ENCODE results near the gene CSNK1G2. TPM values are rescaled to one million over a fixed set of nuclear protein-coding genes. Genes with fewer than 3 reads are reported as not detected.

Gene CSNK1G2
- total RNA-seq, 2 donors from 2014 or later, result 50.2 to 50.7 TPM

GRCh38 chr19:1944916-1945561 is 4.1 kb downstream of the CSNK1G2 start:
- no peaks in the 10 kb centered on the region for H3K27me3 Mint-ChIP-seq
- H3K27ac Mint-ChIP-seq, result no peak overlapping the region
- H3K4me3 Mint-ChIP-seq, result no peak overlapping the region
- H3K9me3 Mint-ChIP-seq, result no peaks in the 10 kb centered on the region
- H3K36me3 Mint-ChIP-seq (ENCODE audit: low read depth), result peaks cover 25% of the 10 kb centered on the region
- peaks cover 21% of the 10 kb centered on the region for H3K4me1 Mint-ChIP-seq
- ATAC-seq (replicated peaks), result no peak

DNA sequence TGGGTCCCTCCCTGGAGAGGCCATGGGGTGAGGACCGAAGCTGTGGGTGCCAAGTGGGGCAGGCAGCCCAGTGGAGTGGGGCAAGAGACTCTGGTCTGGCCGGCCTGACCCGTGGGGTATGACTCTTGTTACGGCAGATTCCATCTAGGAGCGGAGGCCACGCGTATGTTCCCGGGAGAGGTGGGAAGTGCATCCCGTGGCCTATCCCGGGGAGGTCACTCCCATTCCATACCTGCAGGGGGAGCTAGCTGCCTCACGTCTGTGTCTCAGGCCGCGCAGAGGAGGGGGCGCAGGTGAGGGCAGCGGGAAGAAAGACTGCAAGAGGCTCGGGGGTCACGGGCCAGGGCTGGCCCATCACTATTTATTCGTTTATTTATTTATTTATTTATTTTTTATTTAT is 4.9 kb downstream of the CSNK1G2 start:
- no peak overlapping the region for H3K4me3 Mint-ChIP-seq

GRCh38 chr19:1947651-1948209 is 6.8 kb downstream of the CSNK1G2 start:
- Mint-ChIP-seq H3K4me3 (no peak overlapping the region), H3K9me3 (no peaks in the 10 kb centered on the region), H3K36me3 (ENCODE audit: low read depth) (peaks cover 22% of the 10 kb centered on the region), H3K27me3 (no peaks in the 10 kb centered on the region), H3K27ac (no peak overlapping the region), H3K4me1 (peaks cover 17% of the 10 kb centered on the region)
- no peak for ATAC-seq (replicated peaks)

More for the DNA sequence above, 4.9 kb downstream of the CSNK1G2 start:
- no peak for ATAC-seq (replicated peaks)
- no peak overlapping the region for H3K27ac Mint-ChIP-seq
- H3K36me3 Mint-ChIP-seq (ENCODE audit: low read depth), result peaks cover 18% of the 10 kb centered on the region
- no peaks in the 10 kb centered on the region for H3K27me3 Mint-ChIP-seq
- peaks cover 19% of the 10 kb centered on the region for H3K4me1 Mint-ChIP-seq
- H3K9me3 Mint-ChIP-seq, result no peaks in the 10 kb centered on the region

GRCh38 chr19:1949304-1950101 is 8.5 kb downstream of the CSNK1G2 start:
- H3K4me3 Mint-ChIP-seq, result no peak overlapping the region
- no peaks in the 10 kb centered on the region for H3K27me3 Mint-ChIP-seq
- no peak for ATAC-seq (replicated peaks)
- peaks cover 9% of the 10 kb centered on the region for H3K4me1 Mint-ChIP-seq
- H3K27ac Mint-ChIP-seq, result no peak overlapping the region
- H3K36me3 Mint-ChIP-seq (ENCODE audit: low read depth), result peaks cover 22% of the 10 kb centered on the region
- no peaks in the 10 kb centered on the region for H3K9me3 Mint-ChIP-seq

DNA sequence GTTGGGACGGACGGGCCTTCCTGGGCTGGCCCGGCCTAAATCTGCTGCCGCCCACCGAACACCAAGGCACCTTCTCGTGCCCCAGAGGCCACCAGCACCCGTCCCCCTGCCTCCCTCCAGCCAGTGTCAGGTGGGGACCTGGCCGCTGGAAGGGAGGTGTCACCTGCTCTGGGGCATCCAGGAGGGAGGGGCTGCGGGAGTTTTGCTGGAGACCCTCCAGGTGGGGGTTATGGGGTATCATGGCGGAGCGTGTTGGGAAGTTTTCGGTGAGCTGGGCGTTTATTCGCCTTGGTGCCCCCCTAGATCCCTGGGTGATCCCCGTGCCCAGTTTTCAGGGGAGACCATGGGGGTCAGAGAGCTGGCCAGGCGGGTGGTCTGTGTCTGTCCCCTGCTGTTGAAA is 9.7 kb downstream of the CSNK1G2 start:
- Mint-ChIP-seq H3K4me1 (peaks cover 9% of the 10 kb centered on the region), H3K36me3 (ENCODE audit: low read depth) (peaks cover 21% of the 10 kb centered on the region), H3K27ac (no peak overlapping the region), H3K4me3 (no peak overlapping the region), H3K9me3 (no peaks in the 10 kb centered on the region), H3K27me3 (no peaks in the 10 kb centered on the region)
- ATAC-seq (replicated peaks), result no peak

DNA sequence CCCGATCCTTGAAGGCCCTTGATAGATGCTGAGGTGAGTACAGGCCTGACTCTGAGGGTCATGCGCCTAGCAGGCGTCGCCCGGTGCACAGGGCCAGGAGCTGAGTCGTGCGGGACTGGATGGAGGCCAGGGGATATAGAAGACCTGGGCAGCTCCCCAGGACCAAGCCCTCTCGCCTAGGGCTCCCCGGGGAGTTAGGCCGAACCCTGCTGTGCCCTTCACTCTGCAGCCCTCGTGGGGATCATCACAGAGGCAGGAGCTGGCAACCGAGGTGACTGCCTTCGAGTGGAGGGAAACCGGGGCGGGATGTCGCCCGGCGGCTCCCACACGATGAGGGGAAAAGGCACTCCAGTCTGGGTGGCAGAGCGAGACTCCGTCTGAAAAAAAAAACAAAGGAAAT is 11.7 kb downstream of the CSNK1G2 start:
- H3K9me3 Mint-ChIP-seq, result no peaks in the 10 kb centered on the region
- peaks cover 4% of the 10 kb centered on the region for H3K4me1 Mint-ChIP-seq
- no peak overlapping the region for H3K27ac Mint-ChIP-seq
- H3K36me3 Mint-ChIP-seq (ENCODE audit: low read depth), result peaks cover 16% of the 10 kb centered on the region
- no peaks in the 10 kb centered on the region for H3K27me3 Mint-ChIP-seq
- no peak for ATAC-seq (replicated peaks)
- H3K4me3 Mint-ChIP-seq, result no peak overlapping the region

DNA sequence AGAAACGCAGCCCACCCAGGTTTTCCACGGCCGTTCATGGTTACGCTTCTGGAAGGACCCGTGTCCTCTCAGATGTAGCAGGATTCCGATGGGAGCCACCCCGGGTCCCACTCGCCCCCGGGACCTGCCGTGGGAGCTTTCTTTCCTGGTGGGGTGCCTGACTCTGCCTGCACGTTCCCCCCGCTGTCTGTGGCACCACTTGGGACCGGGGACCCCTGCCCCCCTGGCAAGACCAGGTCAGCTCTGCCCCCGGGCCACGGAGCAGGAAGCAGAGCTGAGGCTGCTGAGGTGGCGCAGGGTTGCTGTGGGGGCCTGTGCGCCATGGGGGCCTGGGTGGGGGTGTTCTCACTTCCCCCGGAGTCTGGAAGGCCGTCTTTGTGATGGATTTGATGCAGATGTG is 12.1 kb downstream of the CSNK1G2 start:
- H3K36me3 Mint-ChIP-seq (ENCODE audit: low read depth), result peaks cover 16% of the 10 kb centered on the region
- no peak overlapping the region for H3K4me3 Mint-ChIP-seq
- H3K4me1 Mint-ChIP-seq, result peaks cover 4% of the 10 kb centered on the region
- ATAC-seq (replicated peaks), result no peak
- no peaks in the 10 kb centered on the region for H3K27me3 Mint-ChIP-seq
- no peaks in the 10 kb centered on the region for H3K9me3 Mint-ChIP-seq
- no peak overlapping the region for H3K27ac Mint-ChIP-seq

DNA sequence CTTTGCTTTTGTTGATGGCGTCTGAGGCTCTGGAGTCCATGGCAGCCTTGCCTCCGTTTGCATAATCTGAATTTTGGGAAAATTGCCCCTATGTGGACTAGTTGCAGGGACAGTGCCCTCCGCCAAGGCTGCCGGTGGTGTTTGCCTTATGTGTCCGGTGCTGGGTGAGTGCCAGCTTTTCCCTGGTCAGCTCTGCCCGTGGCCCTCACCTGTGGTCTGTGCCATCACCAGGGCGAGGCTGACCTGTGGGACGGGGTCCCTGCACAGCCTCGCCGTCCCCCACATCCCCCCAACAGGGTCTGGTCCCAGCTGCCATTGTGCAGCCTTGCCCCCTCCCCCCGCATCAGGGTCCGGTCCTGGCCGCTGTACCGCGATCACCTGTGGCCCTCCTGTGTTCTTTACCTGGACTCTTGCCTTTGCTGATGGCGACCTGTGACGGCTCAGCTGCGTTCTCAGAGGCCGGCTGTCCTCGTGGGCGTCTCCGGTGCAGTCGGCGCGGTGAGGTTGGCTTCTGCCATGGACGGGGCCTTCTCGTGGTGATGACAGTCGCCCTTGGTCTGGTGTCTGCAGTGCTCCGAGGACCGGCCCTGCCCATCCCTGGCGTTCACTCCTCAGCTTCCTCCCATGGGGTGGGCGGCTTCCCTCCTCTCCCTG is 12.6 kb downstream of the CSNK1G2 start:
- H3K4me1 Mint-ChIP-seq, result peaks cover 4% of the 10 kb centered on the region

DNA sequence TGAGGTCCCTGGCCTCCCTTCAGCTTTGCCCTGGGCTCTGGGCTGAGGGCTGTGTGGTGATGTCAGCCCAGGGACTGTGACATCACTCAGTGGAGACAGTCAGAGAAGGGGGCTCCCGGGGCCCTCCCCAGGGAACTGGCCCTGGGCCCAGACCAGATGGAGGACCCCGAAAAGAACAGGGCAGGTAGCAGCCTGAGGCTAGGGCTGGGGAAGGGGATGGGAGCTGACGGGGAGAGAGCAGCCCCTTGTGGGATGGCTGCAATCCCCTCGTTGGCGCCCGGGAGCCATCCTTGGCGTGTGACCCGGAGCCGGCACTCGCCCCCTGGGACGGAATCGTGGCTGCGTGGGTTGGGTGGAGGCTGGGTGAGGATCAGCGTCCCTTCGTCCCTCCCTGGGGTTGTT is 13.6 kb downstream of the CSNK1G2 start:
- H3K27me3 Mint-ChIP-seq, result no peaks in the 10 kb centered on the region
- no peaks in the 10 kb centered on the region for H3K9me3 Mint-ChIP-seq
- H3K4me1 Mint-ChIP-seq, result no peaks in the 10 kb centered on the region
- no peak overlapping the region for H3K27ac Mint-ChIP-seq
- peaks cover 11% of the 10 kb centered on the region for H3K36me3 Mint-ChIP-seq (ENCODE audit: low read depth)
- no peak overlapping the region for H3K4me3 Mint-ChIP-seq
- ATAC-seq (replicated peaks), result no peak

More for the DNA sequence above, 12.6 kb downstream of the CSNK1G2 start:
- no peak for ATAC-seq (replicated peaks)
- Mint-ChIP-seq H3K9me3 (no peaks in the 10 kb centered on the region), H3K36me3 (ENCODE audit: low read depth) (peaks cover 16% of the 10 kb centered on the region), H3K27me3 (no peaks in the 10 kb centered on the region), H3K4me3 (no peak overlapping the region), H3K27ac (no peak overlapping the region)

DNA sequence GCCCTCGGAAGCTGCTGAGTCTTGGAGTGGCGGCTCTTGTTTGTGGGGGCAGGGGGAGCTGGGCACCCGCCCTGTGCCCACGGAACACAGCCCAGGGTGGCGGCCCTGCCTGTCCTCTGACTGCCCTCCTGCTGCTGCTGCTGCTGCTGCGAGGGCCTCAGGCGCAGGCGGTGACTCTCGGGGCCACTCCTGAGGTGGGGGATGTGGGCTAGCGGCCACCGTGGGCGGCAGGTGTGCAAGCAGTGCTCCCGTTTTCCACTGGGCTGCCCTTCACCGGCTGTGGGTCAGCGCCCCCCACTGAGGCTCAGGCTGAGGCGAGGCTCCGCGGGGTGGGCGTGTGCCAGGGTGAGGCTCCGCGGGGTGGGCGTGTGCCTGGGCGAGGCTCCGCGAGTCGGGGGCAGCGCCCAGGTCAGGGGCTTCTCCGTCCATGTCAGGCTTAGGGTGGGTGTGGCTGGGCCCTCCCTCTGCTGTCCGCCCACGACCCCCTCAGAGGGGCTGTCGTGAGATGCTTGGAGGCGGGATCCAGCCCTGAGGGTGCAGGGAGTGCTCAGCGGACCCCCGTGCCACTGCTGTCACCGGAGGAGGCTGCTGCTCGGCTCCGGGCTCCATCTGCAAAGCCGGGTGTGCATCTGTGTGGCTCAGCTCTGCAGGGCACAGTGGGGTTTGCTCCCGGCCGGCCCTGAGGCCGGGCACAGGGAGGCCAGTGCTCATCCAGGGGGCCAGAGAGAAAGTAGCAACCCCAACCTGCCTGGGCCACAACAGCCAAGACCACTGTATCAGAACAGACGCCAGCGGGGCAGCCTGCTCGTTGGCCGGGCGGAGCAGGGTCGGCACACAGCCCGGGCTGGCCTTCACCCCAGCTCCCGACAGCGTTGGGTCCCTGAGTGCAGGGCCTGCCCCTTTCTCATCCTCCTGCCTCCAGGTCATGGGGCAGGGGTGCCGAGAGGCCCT is 14.5 kb downstream of the CSNK1G2 start:
- no peaks in the 10 kb centered on the region for H3K4me1 Mint-ChIP-seq
- no peak overlapping the region for H3K27ac Mint-ChIP-seq
- ATAC-seq (replicated peaks), result no peak
- H3K27me3 Mint-ChIP-seq, result no peaks in the 10 kb centered on the region
- H3K4me3 Mint-ChIP-seq, result no peak overlapping the region
- H3K9me3 Mint-ChIP-seq, result no peaks in the 10 kb centered on the region
- peaks cover 11% of the 10 kb centered on the region for H3K36me3 Mint-ChIP-seq (ENCODE audit: low read depth)

GRCh38 chr19:1956122-1956494 is 15.1 kb downstream of the CSNK1G2 start:
- Mint-ChIP-seq H3K27ac (no peak overlapping the region), H3K9me3 (no peaks in the 10 kb centered on the region), H3K4me1 (no peaks in the 10 kb centered on the region), H3K27me3 (no peaks in the 10 kb centered on the region), H3K4me3 (no peak overlapping the region), H3K36me3 (ENCODE audit: low read depth) (peaks cover 11% of the 10 kb centered on the region)
- no peak for ATAC-seq (replicated peaks)

DNA sequence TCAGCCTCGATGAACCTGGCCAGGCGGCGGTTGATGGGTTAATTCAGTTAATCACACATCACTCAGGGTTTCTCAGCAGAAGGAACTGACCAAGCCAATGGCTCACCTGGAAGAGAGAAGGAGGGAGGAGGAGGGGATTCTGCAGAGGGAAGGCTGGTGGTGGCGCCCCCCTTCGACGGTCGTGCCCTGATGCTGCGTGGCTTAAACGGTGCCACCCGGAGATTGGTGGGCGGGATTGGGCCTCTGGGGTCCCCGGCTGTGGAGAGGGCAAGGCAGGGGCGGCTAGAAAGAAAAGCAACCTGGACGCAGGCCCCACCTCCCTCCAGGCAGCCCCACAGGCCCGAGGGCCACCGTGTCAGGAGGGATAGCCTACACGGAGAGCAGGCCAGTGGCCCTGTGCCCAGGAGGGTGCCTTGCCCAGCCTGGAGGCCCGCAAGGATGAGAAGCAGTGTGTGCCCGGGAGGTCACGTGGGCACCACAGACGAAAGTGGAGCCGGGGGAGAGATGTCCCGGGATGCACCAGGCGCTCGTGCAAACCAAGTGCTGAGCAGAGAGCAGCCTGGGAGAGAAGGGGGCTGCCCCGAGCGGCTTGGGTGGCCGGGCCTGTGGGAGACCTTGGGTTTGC is 16.0 kb downstream of the CSNK1G2 start:
- no peaks in the 10 kb centered on the region for H3K9me3 Mint-ChIP-seq
- no peak for ATAC-seq (replicated peaks)

DNA sequence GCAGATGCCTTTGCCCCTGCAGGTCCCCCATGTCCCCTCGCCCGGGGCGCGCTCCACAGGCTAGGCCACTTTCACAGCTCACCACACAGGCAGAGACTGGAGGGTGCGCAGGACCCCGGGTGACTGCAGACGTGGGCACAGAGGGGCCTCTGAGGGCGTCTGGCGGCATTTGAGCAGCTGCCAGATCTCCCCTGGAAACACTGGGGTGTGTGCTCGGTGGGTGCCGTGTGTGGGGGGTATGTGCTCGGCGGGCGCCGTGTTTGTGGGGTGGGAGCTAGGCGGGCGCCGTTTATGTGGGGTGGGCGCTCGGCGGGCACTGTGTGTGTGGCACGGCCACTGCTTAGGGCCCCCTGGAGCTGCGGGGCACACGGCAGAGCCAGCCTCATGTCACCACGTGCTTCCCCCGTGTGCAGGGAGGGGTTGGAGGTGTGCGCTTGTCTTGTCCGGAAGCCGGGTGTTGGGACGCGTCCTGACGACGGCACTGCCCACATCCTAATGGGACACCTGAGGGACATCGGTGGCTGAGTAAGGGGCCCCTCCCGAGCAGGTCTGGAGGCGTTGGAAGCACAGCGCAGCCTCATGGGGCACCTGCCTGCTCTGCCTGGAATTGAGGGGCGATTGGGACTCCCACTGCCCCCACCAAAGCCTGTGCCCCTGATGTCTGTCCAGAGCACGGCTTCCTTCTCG is 16.7 kb downstream of the CSNK1G2 start:
- H3K9me3 Mint-ChIP-seq, result no peaks in the 10 kb centered on the region

More for the DNA sequence above, 16.0 kb downstream of the CSNK1G2 start:
- Mint-ChIP-seq H3K27ac (no peak overlapping the region), H3K4me3 (no peak overlapping the region), H3K27me3 (no peaks in the 10 kb centered on the region), H3K4me1 (no peaks in the 10 kb centered on the region), H3K36me3 (ENCODE audit: low read depth) (peaks cover 8% of the 10 kb centered on the region)

More for the DNA sequence above, 16.7 kb downstream of the CSNK1G2 start:
- H3K4me1 Mint-ChIP-seq, result no peaks in the 10 kb centered on the region
- H3K27ac Mint-ChIP-seq, result no peak overlapping the region
- H3K36me3 Mint-ChIP-seq (ENCODE audit: low read depth), result peaks cover 2% of the 10 kb centered on the region
- no peak overlapping the region for H3K4me3 Mint-ChIP-seq
- no peaks in the 10 kb centered on the region for H3K27me3 Mint-ChIP-seq
- no peak for ATAC-seq (replicated peaks)

Data from activated T-helper 17 cell treated with anti-CD3 and anti-CD28 coated beads, Interleukin-2, amount 50 U/mL, for 72 hours (primary cell).